ENCODE measurements around the gene TNP2.
A peak's percentile ranks its signal among the peaks of the same experiment; 100 is the strongest.

TNP2 gene

GRCh38 chr16:11255737-11256660 is 13.1 kb downstream of the TNP2 start, which contains the start of gene SOCS1:
Gene SOCS1 (minus strand): TSS chr16:11256204. CDS start chr16:11255478, 726 bp downstream.
- DNase-seq: peak; percentile 87

GRCh38 chr16:11254913-11255736 is 14.0 kb downstream of the TNP2 start:
- peak; percentile 41 for DNase-seq

- DNase-seq: no peak
Observed at GRCh38 chr16:11253995-11254912, 14.9 kb downstream of the TNP2 start.

- DNase-seq: no peak
Observed at GRCh38 chr16:11253009-11253994, 15.8 kb downstream of the TNP2 start.

- DNase-seq: no peak
Observed at GRCh38 chr16:11252482-11252931, 16.6 kb downstream of the TNP2 start.

GRCh38 chr16:11251525-11252481 is 17.3 kb downstream of the TNP2 start:
- peak; percentile 68 for DNase-seq

- DNase-seq: no peak
Observed at GRCh38 chr16:11250786-11251524, 18.2 kb downstream of the TNP2 start.

- DNase-seq: no peak
Observed at GRCh38 chr16:11250091-11250785, 18.9 kb downstream of the TNP2 start.

- DNase-seq: no peak
Observed at GRCh38 chr16:11249233-11250061, 19.7 kb downstream of the TNP2 start.

GRCh38 chr16:11248133-11248532 is 21.0 kb downstream of the TNP2 start:
- DNase-seq: no peak

- no peak for DNase-seq
Observed at GRCh38 chr16:11245988-11246387, 23.1 kb downstream of the TNP2 start.

GRCh38 chr16:11245222-11245737 is 23.8 kb downstream of the TNP2 start:
- no peak for DNase-seq

- no peak for DNase-seq
Observed at GRCh38 chr16:11242658-11243057, 26.5 kb downstream of the TNP2 start.

- DNase-seq: no peak
Observed at GRCh38 chr16:11241480-11242204, 27.5 kb downstream of the TNP2 start.

GRCh38 chr16:11240636-11241473 is 28.3 kb downstream of the TNP2 start:
- no peak for DNase-seq
